Inflammatory macrophage treated with lipopolysaccharide for 1 hour (primary cell): ENCODE data around the gene TM4SF20.

ENCODE experiments used
- DNase-seq, 2 donors: peaks; one replicate each; pipeline ENCODE4 v3.0.0-alpha.2; 2020 to 2022

Gene TM4SF20

GRCh38 chr2:227379095-227379494 is at the start of gene TM4SF20:
Gene TM4SF20 (minus strand): TSS chr2:227379306. CDS start chr2:227379268, 38 bp downstream.
- no peak for DNase-seq

GRCh38 chr2:227428731-227429285 is 49.7 kb upstream of the TM4SF20 start:
- no peak for DNase-seq

- DNase-seq = no peak
Observed at GRCh38 chr2:227423656-227424499, 44.8 kb upstream of the TM4SF20 start.

- DNase-seq = no peak
Observed at GRCh38 chr2:227420087-227421052, 41.3 kb upstream of the TM4SF20 start.

GRCh38 chr2:227416701-227417100 is 37.6 kb upstream of the TM4SF20 start:
- no peak for DNase-seq

- peak; percentile 88 to 92 for DNase-seq
Observed at GRCh38 chr2:227415538-227416424, 36.7 kb upstream of the TM4SF20 start.

- DNase-seq = peak; percentile 33 to 41
Observed at GRCh38 chr2:227414846-227415245, 35.7 kb upstream of the TM4SF20 start.

GRCh38 chr2:227413371-227413770 is 34.3 kb upstream of the TM4SF20 start:
- no peak for DNase-seq

- no peak for DNase-seq
Observed at GRCh38 chr2:227412877-227413276, 33.8 kb upstream of the TM4SF20 start.

GRCh38 chr2:227411990-227412350 is 32.9 kb upstream of the TM4SF20 start:
- DNase-seq = no peak

GRCh38 chr2:227411320-227411989 is 32.3 kb upstream of the TM4SF20 start:
- peak in 1 of 2 donors; percentile 47 for DNase-seq

GRCh38 chr2:227410191-227410590 is 31.1 kb upstream of the TM4SF20 start:
- no peak for DNase-seq

- DNase-seq = peak; percentile 84 to 92
Observed at GRCh38 chr2:227407591-227408151, 28.6 kb upstream of the TM4SF20 start.

- DNase-seq = peak in 1 of 2 donors; percentile 55
Observed at GRCh38 chr2:227406177-227407031, 27.3 kb upstream of the TM4SF20 start.

GRCh38 chr2:227404585-227405271 is 25.6 kb upstream of the TM4SF20 start:
- DNase-seq = peak; percentile 61 to 62

GRCh38 chr2:227402959-227403358 is 23.9 kb upstream of the TM4SF20 start:
- no peak for DNase-seq

- no peak for DNase-seq
Observed at GRCh38 chr2:227402321-227402720, 23.2 kb upstream of the TM4SF20 start.

- peak in 1 of 2 donors; percentile 52 for DNase-seq
Observed at GRCh38 chr2:227401550-227401949, 22.4 kb upstream of the TM4SF20 start.
